NCI-H345 treated with DMSO at 0.1 percent for 48 hours (cell line): ENCODE data around the gene PTPRR.
"Not testable (repeated sequence)": the region's sequence is repeated elsewhere in the genome, so short reads cannot be mapped to it uniquely, and the experiment has no call there.

Experiments
- DNase-seq: peaks from one replicate; lab custom pipeline; 2025; ENCODE audit not compliant: unreplicated experiment; lab: John Stamatoyannopoulos, UW

The PTPRR gene

GRCh38 chr12:70752327-70752726 lies 168.2 kb downstream of the PTPRR start:
- DNase-seq = no peak

- DNase-seq = no peak
These were observed 170.6 kb downstream of the PTPRR start for GRCh38 chr12:70749931-70750330.

- DNase-seq = no peak
These were observed 171.7 kb downstream of the PTPRR start for GRCh38 chr12:70748809-70749208.

- no peak for DNase-seq
These were observed 172.9 kb downstream of the PTPRR start for GRCh38 chr12:70747445-70748260.

- DNase-seq = no peak
These were observed 175.5 kb downstream of the PTPRR start for GRCh38 chr12:70745048-70745447.

- DNase-seq = no peak
These were observed 176.4 kb downstream of the PTPRR start for GRCh38 chr12:70744178-70744577.

- no peak for DNase-seq
These were observed 179.3 kb downstream of the PTPRR start for GRCh38 chr12:70741256-70741655.

- no peak for DNase-seq
These were observed 180.8 kb downstream of the PTPRR start for GRCh38 chr12:70739756-70740155.

GRCh38 chr12:70736351-70737133 lies 184.0 kb downstream of the PTPRR start:
- DNase-seq = no peak

GRCh38 chr12:70735197-70735596 lies 185.3 kb downstream of the PTPRR start:
- not testable (repeated sequence) for DNase-seq

GRCh38 chr12:70733385-70733784 lies 187.2 kb downstream of the PTPRR start:
- peak; percentile 58 for DNase-seq

GRCh38 chr12:70732287-70732686 lies 188.3 kb downstream of the PTPRR start:
- DNase-seq = peak; percentile 80

- DNase-seq = no peak
These were observed 189.8 kb downstream of the PTPRR start for GRCh38 chr12:70730675-70731180.

- no peak for DNase-seq
These were observed 196.1 kb downstream of the PTPRR start for GRCh38 chr12:70724444-70724843.

- no peak for DNase-seq
These were observed 197.8 kb downstream of the PTPRR start for GRCh38 chr12:70722584-70723343.

- no peak for DNase-seq
These were observed 198.7 kb downstream of the PTPRR start for GRCh38 chr12:70721656-70722357.

- DNase-seq = no peak
These were observed 199.3 kb downstream of the PTPRR start for GRCh38 chr12:70721216-70721615.

- peak; percentile 76 for DNase-seq
These were observed 200.7 kb downstream of the PTPRR start for GRCh38 chr12:70719672-70720420.

GRCh38 chr12:70719071-70719470 lies 201.5 kb downstream of the PTPRR start:
- DNase-seq = no peak

GRCh38 chr12:70711831-70712230 lies 208.7 kb downstream of the PTPRR start:
- DNase-seq = no peak
